Testis (tissue), 2 donors: ENCODE data around the gene PGAM2.
"Not testable (repeated sequence)": the region's sequence is repeated elsewhere in the genome, so short reads cannot be mapped to it uniquely, and the experiment has no call there.

Experiments used
- CTCF ChIP-seq, 3 experiments: fragments of 450-650 bp in 2 of 3; fragments of 200-600 bp in 1 of 3; sonication (generic) in 1 of 3; IDR thresholded peaks; one replicate each; pipeline ENCODE4 v1.5.1; 2016 to 2019; ENCODE audit warnings: antibody characterized with exemption in 3 of 3, mild to moderate bottlenecking in 2 of 3, moderate library complexity in 1 of 3
- POLR2A ChIP-seq: fragments of 450-650 bp; IDR thresholded peaks from one replicate; pipeline ENCODE4 v1.6.1; 2017; ENCODE audit warnings: antibody characterized with exemption, mild to moderate bottlenecking, moderate library complexity

- not testable (repeated sequence) for TF ChIP-seq POLR2A; CTCF (IDR thresholded peaks at IDR 0.05)
These were observed 26.8 kb downstream of the PGAM2 start for GRCh38 chr7:44038553-44038952.
